HG03457 (cell line): Measurements from ENCODE around the gene ARGLU1.

Experiments used
- ATAC-seq: cut with Tn5 transposase; IDR thresholded peaks from one replicate; pipeline ENCODE4 v1.9.1; 2021; ENCODE audit warnings: moderate number of reproducible peaks; ENCODE audit not compliant: unreplicated experiment

The ARGLU1 gene

GRCh38 chr13:106503730-106504453 is 64.0 kb downstream of the ARGLU1 start:
- no peak for ATAC-seq

- no peak for ATAC-seq
These were observed 64.7 kb downstream of the ARGLU1 start for GRCh38 chr13:106503272-106503671.

- ATAC-seq: no peak
These were observed 67.5 kb downstream of the ARGLU1 start for GRCh38 chr13:106500445-106500844.

- no peak for ATAC-seq
These were observed 68.0 kb downstream of the ARGLU1 start for GRCh38 chr13:106499896-106500295.

- no peak for ATAC-seq
These were observed 68.8 kb downstream of the ARGLU1 start for GRCh38 chr13:106499113-106499512.

- ATAC-seq: no peak
These were observed 69.4 kb downstream of the ARGLU1 start for GRCh38 chr13:106498571-106498970.

GRCh38 chr13:106498158-106498557 is 69.8 kb downstream of the ARGLU1 start:
- no peak for ATAC-seq

- no peak for ATAC-seq
These were observed 70.9 kb downstream of the ARGLU1 start for GRCh38 chr13:106497079-106497478.

GRCh38 chr13:106496072-106496997 is 71.6 kb downstream of the ARGLU1 start:
- ATAC-seq: no peak

- ATAC-seq: no peak
These were observed 73.0 kb downstream of the ARGLU1 start for GRCh38 chr13:106494936-106495335.

- no peak for ATAC-seq
These were observed 73.4 kb downstream of the ARGLU1 start for GRCh38 chr13:106494506-106494905.

- ATAC-seq: peak; percentile 85
These were observed 74.3 kb downstream of the ARGLU1 start for GRCh38 chr13:106493533-106494220.

GRCh38 chr13:106492588-106493475 is 75.1 kb downstream of the ARGLU1 start:
- no peak for ATAC-seq

- ATAC-seq: no peak
These were observed 75.9 kb downstream of the ARGLU1 start for GRCh38 chr13:106491928-106492587.
